Stimulated activated CD4-positive, alpha-beta T cell treated with anti-CD3 and anti-CD28 coated beads, Interleukin-2, amount 100 ng/mL, for 24 hours (primary cell): Measurements from ENCODE around the gene BCAS1.
A peak's percentile ranks its signal among the peaks of the same experiment; 100 is the strongest.
"Not testable (repeated sequence)": the region's sequence is repeated elsewhere in the genome, so short reads cannot be mapped to it uniquely, and the experiment has no call there.

ENCODE experiments used
- DNase-seq, 2 donors: peaks; one replicate each; pipeline ENCODE4 v3.0.0-alpha.2; 2020

The BCAS1 gene

GRCh38 chr20:53939572-53940359 is 130.6 kb downstream of the BCAS1 start:
- peak; percentile 73 to 81 for DNase-seq

DNA sequence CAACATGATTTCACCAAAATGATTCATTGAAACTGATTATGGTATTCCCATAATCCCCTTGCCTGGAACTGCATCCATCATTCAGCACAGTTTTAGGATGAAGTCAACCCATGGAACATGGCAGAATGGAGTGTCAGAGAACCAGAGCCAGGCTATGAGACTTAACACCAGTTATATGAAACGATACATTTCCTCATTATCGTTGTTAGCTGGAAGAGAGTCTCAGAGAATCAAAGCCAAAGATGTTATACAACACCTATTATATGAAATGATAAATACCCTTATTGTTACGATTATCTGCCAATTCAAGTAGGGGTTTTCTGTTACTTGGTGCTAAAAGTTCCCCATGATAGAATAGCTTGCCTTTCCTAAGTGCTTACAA is 131.2 kb downstream of the BCAS1 start:
- DNase-seq: no peak

GRCh38 chr20:53938739-53939138 is 131.7 kb downstream of the BCAS1 start:
- DNase-seq: no peak

DNA sequence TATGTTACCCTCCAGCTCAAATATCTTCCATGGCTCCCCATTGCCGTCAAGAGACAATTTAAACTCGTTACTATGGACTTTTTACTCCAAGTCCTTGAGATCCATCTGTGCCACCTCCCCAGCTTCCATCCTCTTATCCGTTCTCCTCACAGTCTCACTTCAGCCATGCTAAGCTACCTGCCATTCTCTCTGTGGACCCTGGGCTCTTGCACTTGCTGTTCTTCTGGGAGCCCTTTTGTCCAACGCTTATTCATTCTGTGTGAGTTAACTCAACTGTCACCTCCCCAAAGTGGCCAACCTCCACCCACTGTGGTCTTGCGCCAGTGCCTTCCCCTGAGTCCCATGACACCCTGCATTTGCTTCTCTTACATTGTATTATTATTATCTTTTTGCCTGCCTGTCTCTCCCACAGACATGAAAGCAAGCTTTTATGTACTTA is 132.4 kb downstream of the BCAS1 start:
- no peak for DNase-seq

- DNase-seq: no peak
Observed at GRCh38 chr20:53937339-53937741, 133.1 kb downstream of the BCAS1 start.

DNA sequence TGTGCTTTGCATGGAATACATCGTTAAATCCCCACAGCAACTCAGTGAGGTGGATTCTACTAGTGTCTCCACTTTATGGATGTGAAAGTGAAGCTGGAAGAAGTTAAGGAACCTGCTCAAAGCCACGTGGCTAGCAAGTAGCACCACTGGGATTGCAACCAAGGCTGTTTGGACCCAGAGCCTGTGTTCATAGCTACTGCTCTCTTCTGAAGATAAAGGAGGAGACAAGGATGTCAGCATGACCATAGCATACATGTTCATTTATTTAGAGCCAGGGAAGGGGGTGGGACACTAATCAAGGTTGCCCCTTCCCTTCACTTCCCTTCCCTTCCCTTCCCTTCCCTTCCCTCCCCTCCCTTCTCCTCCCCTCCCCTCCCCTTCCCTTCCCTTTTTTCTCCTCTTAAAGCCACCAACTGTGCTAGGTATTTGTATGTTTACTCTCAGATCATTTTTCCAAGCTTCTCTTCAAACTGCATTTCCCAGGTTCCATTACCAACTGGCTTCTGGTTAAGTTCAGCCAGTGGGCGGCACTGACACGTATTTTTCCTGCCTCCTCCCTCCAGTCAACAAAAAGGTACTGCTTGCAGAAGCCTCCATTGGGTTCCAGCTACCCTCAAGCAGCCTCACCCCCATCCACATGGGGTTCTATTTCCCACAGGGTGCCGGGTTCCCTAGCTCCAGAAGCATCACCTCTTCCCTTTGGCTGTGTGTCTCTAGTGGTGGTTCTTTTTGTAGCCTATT is 134.9 kb downstream of the BCAS1 start:
- no peak for DNase-seq

- no peak for DNase-seq
Observed at GRCh38 chr20:53934421-53935343, 135.7 kb downstream of the BCAS1 start.

DNA sequence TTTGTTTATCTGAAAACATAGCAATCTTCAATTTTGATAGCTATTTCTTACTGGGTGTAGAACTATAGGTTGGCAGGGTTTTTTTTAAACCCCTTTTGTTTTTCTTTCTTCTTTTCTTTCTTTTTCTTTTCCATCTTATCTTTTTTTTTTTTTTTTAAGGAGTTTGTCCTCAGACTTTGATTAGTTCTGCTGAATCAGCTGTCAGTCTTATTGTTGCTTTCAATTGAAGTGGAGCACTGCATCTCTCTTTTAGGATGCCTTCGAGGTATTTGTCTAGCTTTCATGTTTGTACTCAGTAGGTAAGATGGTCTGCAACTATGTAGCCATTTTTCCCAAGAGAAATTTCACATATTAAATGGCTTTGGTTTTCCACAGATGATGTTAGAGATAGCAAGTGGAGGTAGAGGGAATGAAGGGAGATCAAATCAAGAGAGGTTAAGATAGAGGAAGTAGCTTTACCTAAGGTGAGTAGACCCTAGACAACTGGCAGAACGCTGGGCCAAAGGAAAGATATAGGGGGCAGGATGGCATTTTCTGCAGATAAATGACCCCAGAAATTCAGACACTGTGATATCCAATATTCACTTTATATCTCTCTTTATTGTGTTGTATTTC is 137.1 kb downstream of the BCAS1 start:
- no peak for DNase-seq

GRCh38 chr20:53932655-53933192 is 137.7 kb downstream of the BCAS1 start:
- not testable (repeated sequence) for DNase-seq

- no peak for DNase-seq
Observed at GRCh38 chr20:53931597-53931996, 138.8 kb downstream of the BCAS1 start.

- no peak for DNase-seq
Observed at GRCh38 chr20:53930651-53931504, 139.5 kb downstream of the BCAS1 start.

GRCh38 chr20:53929974-53930650 is 140.3 kb downstream of the BCAS1 start:
- DNase-seq: no peak

DNA sequence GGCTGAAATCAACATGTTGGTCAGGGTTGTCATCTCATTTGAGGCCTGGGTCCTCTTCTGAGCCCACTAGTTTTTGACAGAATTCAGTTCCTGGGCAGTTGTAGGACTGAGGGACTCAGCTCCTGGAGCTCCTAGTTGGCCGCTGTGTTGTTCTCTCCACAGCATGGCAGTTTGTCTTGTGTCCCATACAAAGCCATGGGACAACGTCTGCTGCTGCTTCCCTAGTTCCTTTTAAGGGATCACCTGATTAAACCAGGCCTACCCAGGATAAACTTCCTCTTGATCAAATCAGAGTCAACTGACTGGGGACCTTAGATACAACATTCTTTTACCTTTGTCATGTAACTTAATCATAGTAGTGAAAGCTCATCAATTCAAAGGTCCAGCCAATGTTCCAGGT is 141.0 kb downstream of the BCAS1 start:
- no peak for DNase-seq

GRCh38 chr20:53927990-53928389 is 142.4 kb downstream of the BCAS1 start:
- no peak for DNase-seq

DNA sequence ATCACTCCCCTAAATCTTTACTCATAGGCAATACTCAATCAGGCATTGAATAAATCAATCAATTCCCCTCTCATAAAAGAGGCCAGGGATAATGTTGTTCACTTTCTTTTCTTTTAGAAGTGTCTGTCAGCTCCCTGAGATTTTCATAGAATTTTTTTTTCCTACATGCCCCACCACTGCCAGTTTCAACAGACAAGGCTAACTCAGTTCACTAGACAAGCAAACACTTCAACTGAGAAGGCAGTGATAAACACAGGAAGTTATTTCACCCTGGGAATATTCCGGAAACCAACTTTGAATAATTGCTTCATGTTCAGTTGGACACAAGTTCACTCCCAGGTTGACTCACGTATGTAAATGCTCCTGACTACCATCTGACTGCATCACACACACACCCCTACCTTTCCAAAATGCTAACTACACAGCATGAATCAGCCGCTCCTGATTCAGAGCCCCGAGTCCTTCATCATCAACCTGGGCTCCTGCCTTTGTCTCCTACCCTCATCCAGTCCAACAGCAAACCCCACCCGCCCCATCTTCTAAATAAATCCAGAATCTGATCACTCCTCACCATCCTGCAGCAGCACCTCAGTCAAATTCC is 143.9 kb downstream of the BCAS1 start:
- peak; percentile 22 to 44 for DNase-seq

DNA sequence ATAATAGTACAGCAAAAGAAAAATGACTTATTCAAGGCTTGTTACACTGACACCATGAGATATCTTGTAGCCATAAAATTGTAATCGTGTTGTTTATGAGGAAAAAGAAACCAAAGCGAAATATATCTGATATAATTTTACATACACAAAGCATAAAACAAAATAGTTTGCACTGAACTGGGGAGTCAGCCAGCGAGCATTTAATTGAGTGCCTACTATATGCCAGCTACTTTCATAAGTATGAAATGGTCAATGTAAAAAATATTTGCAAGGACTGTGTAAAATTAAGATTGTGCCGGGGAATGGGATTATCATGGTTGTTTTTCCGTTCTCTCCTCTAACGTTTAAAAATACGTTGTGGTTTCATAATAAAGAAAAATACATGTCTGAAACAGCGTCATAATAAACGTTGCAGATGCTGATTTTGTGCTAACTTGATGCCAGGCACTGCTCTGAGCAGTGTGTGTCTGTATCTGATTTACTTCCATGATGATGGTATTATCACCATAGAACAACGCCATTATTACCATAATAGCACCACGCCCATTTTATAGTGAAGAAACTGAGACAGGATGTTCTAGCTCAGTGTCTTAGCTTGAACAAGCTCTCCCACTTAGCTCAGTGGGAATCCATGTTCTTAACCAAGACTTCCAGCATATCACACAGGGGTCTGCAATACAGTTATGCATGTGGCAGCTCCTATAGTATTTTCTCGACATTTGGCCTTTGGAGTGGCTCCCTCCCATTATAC is 144.6 kb downstream of the BCAS1 start:
- no peak for DNase-seq

DNA sequence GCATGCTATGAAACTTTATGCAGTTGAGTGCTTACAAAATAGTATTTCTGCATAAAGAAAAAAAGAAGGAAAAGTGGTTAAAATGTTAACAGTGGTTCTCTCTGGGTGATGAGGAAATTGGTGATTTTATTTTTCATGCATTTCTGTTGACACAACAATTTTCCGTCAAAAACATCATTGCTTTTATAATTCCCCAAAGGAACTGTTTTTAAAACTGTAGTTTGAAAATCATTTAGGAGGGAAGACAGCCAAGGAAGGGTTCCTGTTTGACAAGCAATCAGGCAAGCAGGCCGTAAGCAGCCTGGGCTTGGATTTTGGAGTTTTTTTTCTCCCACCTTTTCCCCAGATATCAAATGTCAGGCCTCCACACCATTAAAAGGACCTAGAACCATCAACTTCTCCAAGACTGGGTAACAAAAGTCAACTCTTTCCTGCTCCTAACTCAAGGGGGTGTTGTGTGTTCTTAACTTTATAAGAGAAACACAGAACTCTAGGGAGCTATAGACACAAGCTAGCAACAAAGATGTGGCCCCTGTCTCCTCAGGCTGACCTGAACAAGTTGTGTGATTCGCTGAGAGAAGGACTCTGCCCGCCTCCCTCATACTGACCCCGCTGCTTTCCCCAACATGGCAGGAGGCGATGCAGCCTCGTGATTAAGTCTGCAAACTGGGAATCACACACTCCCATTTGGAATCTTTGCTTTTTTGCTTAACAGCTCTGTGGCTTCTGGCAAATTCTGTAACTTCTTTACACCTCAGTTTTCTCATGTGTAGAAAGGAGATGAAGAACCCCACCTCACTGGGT is 146.6 kb downstream of the BCAS1 start:
- no peak for DNase-seq

DNA sequence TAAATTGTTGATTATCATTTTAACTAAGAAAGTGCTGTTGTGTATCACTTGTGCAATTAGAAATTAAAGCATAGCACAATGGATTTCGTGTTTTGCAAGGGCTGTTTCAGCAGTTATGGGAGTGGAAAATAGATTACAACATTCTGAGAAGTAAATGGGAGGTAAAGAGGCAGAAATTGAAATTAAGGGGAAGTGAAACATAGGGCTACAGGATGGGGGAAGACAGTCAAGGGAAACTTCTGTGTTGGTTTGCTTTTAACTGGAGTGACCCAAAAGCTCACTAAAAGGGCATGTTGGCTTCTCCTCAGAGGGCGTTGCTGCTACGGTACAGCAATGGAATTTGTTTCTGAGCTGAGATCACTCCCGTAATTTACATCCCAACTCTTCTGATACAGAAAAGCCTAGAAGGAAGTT is 147.5 kb downstream of the BCAS1 start:
- no peak for DNase-seq
